Urinary bladder (tissue), 4 donors: ENCODE data around the gene TPRA1. TPM values are rescaled to one million over a fixed set of nuclear protein-coding genes. Genes with fewer than 3 reads are reported as not detected.

Experiments used
- DNase-seq: peaks from one replicate; pipeline ENCODE4 v3.0.0-alpha.2; 2015; ENCODE audit errors: extremely low spot score
- H3K27ac ChIP-seq: one replicate; pipeline ENCODE4 v1.5.1; 2013; ENCODE audit warnings: low read depth, mild to moderate bottlenecking, moderate library complexity
- H3K36me3 ChIP-seq: one replicate; pipeline ENCODE4 v1.6.1; 2013; ENCODE audit warnings: mild to moderate bottlenecking, moderate library complexity; ENCODE audit not compliant: insufficient read depth
- H3K4me1 ChIP-seq: one replicate; pipeline ENCODE4 v1.6.1; 2013; ENCODE audit warnings: mild to moderate bottlenecking, moderate library complexity; ENCODE audit not compliant: insufficient read depth
- H3K4me3 ChIP-seq: one replicate; pipeline ENCODE4 v1.5.1; 2013; ENCODE audit warnings: low read depth, low read length
- WGBS: extraction: QIAGEN DNeasy Blood & Tissue Kit; methylation state at CpG from one replicate; pipeline ENCODE4 v1.1.7; 2013; 5-methylcytosine and 5-hydroxymethylcytosine counted together
- polyA plus RNA-seq: library from polyadenylated mRNA; stranded (reverse); fragments of 200-250 nt; gene quantifications from one replicate; pipeline ENCODE4 v1.2.3, GENCODE V29; 2013
- total RNA-seq: library from RNA; depleted of rRNA; stranded (reverse); fragments of >200 nt; gene quantifications from one replicate; pipeline ENCODE4 v1.2.3, GENCODE V29; 2014
- donor health status: healthy with polysubstance abuse.
- donor health status: healthy.

The TPRA1 gene
- total and polyA plus RNA-seq, 2 donors = 20.6 to 41.5 TPM

GRCh38 chr3:127573912-127574311 lies 16.6 kb downstream of the TPRA1 start:
- WGBS = 77% methylated on average over 5 of the region's 5 CpGs
- H3K27ac ChIP-seq = no peak overlapping the region
- no peaks in the 10 kb centered on the region for H3K4me1 ChIP-seq

GRCh38 chr3:127573401-127573800 lies 17.1 kb downstream of the TPRA1 start:
- no peaks in the 10 kb centered on the region for H3K4me1 ChIP-seq
- no peak overlapping the region for H3K27ac ChIP-seq
- no peak for DNase-seq
- H3K36me3 ChIP-seq = peaks cover 2% of the 10 kb centered on the region
- WGBS = 93% methylated on average over 14 of the region's 14 CpGs
- no peak overlapping the region for H3K4me3 ChIP-seq

More at GRCh38 chr3:127573912-127574311, 16.6 kb downstream of the TPRA1 start:
- no peak for DNase-seq
- H3K36me3 ChIP-seq = peaks cover 2% of the 10 kb centered on the region
- H3K4me3 ChIP-seq = no peak overlapping the region

- no peak overlapping the region for H3K27ac ChIP-seq
- peaks cover 2% of the 10 kb centered on the region for H3K36me3 ChIP-seq
- WGBS = 93% methylated on average over 3 of the region's 3 CpGs
- DNase-seq = no peak
- H3K4me1 ChIP-seq = no peaks in the 10 kb centered on the region
- H3K4me3 ChIP-seq = no peak overlapping the region
Observed at GRCh38 chr3:127572735-127573134, 17.8 kb downstream of the TPRA1 start.

DNA sequence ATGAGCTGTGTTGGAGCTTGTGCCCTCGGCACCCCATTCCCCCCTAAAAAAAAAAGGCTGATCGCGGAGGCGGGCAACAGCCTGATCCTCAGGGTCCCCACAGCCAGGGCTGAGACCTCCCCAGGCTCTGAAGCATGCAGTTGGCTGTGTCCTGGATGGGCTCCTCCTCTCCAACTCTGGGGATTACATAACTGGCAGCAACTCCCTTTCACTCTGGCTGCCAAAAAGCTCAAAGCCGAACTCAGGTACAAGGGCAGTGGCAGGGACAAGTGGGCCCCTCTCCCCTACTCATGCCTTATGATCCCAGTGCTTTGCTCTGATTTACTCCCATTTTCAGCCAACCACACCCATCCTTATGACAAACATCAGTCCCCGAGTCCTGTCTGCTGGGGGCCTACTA lies 18.3 kb downstream of the TPRA1 start:
- Histone ChIP-seq H3K36me3 (peaks cover 2% of the 10 kb centered on the region), H3K27ac (no peak overlapping the region), H3K4me3 (no peak overlapping the region), H3K4me1 (no peaks in the 10 kb centered on the region)
- no peak for DNase-seq
- 78% methylated on average over 6 of the region's 6 CpGs for WGBS

DNA sequence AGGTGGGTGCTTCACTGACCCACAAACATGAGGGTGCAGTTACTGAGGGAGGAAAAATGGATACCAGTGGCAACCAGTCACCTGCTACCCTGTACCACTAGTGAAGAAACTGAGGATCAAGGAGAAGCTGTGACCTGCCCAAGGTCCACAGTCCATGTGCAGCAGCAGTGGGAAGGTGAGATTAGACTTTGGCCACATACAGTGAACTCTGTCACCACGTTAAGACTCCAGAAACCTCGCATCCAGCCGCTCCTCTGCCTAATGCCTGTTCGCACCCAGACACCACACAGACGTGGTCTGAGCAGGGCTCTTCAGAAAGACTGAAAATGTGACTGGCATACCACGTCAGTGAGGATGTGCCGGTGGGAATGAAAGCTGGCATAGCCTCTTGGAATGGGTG lies 20.0 kb downstream of the TPRA1 start:
- H3K36me3 ChIP-seq = peaks cover 2% of the 10 kb centered on the region
- no peaks in the 10 kb centered on the region for H3K4me1 ChIP-seq
- H3K27ac ChIP-seq = no peak overlapping the region
- H3K4me3 ChIP-seq = no peak overlapping the region
- DNase-seq = no peak
- 97% methylated on average over 7 of the region's 7 CpGs for WGBS

DNA sequence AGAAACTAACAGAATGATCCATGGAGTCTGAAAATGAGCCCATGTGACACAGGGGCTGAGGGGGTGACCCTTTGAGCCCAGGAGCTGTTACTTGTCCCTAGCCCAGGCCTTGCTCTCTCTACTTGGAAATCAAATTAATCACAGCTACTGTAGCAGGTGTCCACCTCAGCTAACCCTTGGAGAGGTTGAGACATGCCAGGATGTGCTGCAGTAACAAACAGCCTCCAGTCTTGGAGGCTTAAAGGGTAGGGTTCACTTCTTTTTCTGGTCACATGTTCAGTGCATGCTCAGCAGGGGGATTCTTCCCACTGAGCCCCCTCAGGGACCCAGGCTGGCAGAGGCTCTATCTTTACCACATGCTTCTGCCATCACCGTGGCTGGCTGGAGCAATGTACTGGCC lies 21.4 kb downstream of the TPRA1 start:
- H3K4me3 ChIP-seq = no peak overlapping the region
- WGBS = 71% methylated on average over 1 of the region's 1 CpG
- H3K4me1 ChIP-seq = no peaks in the 10 kb centered on the region
- no peak for DNase-seq
- H3K36me3 ChIP-seq = peaks cover 2% of the 10 kb centered on the region
- no peak overlapping the region for H3K27ac ChIP-seq

- H3K36me3 ChIP-seq = peaks cover 2% of the 10 kb centered on the region
- 92% methylated on average over 9 of the region's 9 CpGs for WGBS
- no peak for DNase-seq
- no peak overlapping the region for H3K4me3 ChIP-seq
- H3K4me1 ChIP-seq = no peaks in the 10 kb centered on the region
- no peak overlapping the region for H3K27ac ChIP-seq
Observed at GRCh38 chr3:127568586-127568985, 21.9 kb downstream of the TPRA1 start.

GRCh38 chr3:127566833-127567232 lies 23.7 kb downstream of the TPRA1 start:
- no peak overlapping the region for H3K27ac ChIP-seq
- 76% methylated on average over 9 of the region's 9 CpGs for WGBS

GRCh38 chr3:127565711-127566110 lies 24.8 kb downstream of the TPRA1 start:
- WGBS = 67% methylated on average over 7 of the region's 7 CpGs
- Histone ChIP-seq H3K27ac (no peak overlapping the region), H3K36me3 (peaks cover 2% of the 10 kb centered on the region), H3K4me3 (no peak overlapping the region), H3K4me1 (no peaks in the 10 kb centered on the region)
- DNase-seq = no peak

More at GRCh38 chr3:127566833-127567232, 23.7 kb downstream of the TPRA1 start:
- no peak overlapping the region for H3K4me3 ChIP-seq
- DNase-seq = no peak
- no peaks in the 10 kb centered on the region for H3K4me1 ChIP-seq
- H3K36me3 ChIP-seq = peaks cover 2% of the 10 kb centered on the region

- WGBS = 66% methylated on average over 3 of the region's 3 CpGs
- no peak overlapping the region for H3K27ac ChIP-seq
- H3K4me3 ChIP-seq = no peak overlapping the region
- no peak for DNase-seq
- H3K36me3 ChIP-seq = no peaks in the 10 kb centered on the region
- H3K4me1 ChIP-seq = no peaks in the 10 kb centered on the region
Observed at GRCh38 chr3:127560051-127560787, 30.3 kb downstream of the TPRA1 start.

GRCh38 chr3:127556565-127556964 lies 34.0 kb downstream of the TPRA1 start:
- DNase-seq = no peak
- H3K4me3 ChIP-seq = no peak overlapping the region
- no peaks in the 10 kb centered on the region for H3K4me1 ChIP-seq
- H3K36me3 ChIP-seq = no peaks in the 10 kb centered on the region
- no peak overlapping the region for H3K27ac ChIP-seq
- WGBS = 62% methylated on average over 6 of the region's 6 CpGs

GRCh38 chr3:127555108-127555507 lies 35.4 kb downstream of the TPRA1 start:
- Histone ChIP-seq H3K27ac (no peak overlapping the region), H3K4me3 (no peak overlapping the region), H3K36me3 (no peaks in the 10 kb centered on the region), H3K4me1 (no peaks in the 10 kb centered on the region)
- 76% methylated on average over 4 of the region's 4 CpGs for WGBS
- no peak for DNase-seq

DNA sequence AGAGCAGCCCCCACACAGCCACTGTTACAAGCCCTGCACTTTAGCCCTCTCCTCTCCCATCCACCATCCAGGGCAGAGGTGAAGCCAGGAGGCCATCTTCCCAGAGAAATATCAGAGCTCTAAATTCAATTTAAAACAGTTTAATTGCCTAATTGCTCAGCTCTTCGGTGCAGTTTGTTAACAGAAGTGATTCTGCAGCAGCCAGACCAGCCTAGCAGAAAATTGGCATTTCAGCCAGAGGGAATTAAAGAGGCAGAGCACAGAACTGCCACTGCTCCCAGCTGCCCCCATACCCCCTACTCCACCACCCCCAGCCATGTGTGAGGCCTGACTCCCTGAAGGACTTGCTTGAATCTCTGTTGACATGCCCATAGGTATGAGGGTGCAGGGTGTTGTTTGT lies 38.5 kb downstream of the TPRA1 start:
- 42% methylated on average over 1 of the region's 1 CpG for WGBS
- no peak for DNase-seq
- H3K36me3 ChIP-seq = no peaks in the 10 kb centered on the region
- no peaks in the 10 kb centered on the region for H3K4me1 ChIP-seq
- H3K4me3 ChIP-seq = no peak overlapping the region
- H3K27ac ChIP-seq = no peak overlapping the region

GRCh38 chr3:127551178-127551577 lies 39.4 kb downstream of the TPRA1 start:
- no peaks in the 10 kb centered on the region for H3K36me3 ChIP-seq
- WGBS = 81% methylated on average over 7 of the region's 7 CpGs
- no peak overlapping the region for H3K4me3 ChIP-seq
- no peak for DNase-seq
- no peak overlapping the region for H3K27ac ChIP-seq
- no peaks in the 10 kb centered on the region for H3K4me1 ChIP-seq
